NCI-H2081 (cell line): ENCODE measurements around the gene FGD2.
"Not testable (repeated sequence)": the region's sequence is repeated elsewhere in the genome, so short reads cannot be mapped to it uniquely, and the experiment has no call there.

Source experiments
- DNase-seq, 2 experiments: peaks; one replicate each; lab custom pipeline; 2025; lab: John Stamatoyannopoulos, UW

The FGD2 gene

DNA sequence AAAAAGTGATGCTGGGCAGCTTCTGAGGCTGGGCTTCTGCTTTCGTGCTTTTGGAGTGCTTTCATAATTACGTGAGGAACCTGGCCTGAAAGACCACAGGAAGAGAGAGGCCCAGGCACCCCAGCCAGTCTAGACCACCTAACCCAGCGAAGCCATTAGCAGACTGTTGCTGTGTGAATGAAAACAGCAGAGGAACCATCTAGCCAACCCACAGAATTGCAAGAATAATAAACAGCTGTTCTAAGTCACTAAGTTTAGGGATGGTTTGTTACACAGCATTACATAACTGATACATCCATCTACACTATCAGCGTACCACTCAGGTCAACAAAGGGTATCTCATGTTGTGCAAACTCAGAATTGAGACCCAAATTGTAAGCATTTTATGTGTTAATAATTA lies 34.5 kb downstream of the FGD2 start:
- no peak for DNase-seq

DNA sequence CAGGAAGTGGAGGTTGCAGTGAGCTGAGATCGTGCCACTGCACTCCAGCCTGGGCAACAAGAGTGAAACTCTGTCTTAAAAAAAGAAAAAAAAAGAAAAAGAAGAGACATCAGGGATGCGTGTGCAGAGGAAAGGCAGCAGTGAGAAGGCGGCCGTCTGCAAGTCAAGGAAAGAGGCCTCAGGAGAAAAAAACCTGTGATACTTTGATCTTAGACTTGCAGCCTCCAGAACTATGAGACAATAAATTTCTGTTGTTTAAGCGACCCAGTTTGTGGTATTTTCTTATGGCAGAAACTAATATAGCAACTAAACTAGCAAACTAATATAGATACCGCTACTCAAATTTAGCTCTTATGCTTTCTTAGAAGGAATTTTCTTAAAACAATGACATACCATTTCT lies 36.1 kb downstream of the FGD2 start:
- no peak for DNase-seq

DNA sequence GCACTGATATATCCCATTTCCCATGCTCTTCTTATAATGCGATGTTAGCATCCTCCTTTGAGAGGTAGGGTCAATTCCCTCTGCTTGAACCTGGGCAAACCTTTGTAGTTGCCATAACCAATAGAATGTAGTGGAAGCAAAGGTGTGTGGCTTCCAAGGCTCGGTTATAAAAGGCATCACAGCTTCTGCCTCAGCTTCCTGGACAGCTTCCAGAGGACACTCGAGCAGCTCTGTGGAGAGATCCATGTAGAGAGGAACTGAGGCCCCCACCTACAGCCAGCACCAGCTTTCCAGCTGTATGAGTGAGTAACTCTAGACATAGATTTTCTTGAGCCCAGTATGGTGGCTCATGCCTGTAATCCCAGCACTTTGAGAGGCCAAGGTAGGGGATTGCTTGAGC lies 36.7 kb downstream of the FGD2 start:
- no peak for DNase-seq

DNA sequence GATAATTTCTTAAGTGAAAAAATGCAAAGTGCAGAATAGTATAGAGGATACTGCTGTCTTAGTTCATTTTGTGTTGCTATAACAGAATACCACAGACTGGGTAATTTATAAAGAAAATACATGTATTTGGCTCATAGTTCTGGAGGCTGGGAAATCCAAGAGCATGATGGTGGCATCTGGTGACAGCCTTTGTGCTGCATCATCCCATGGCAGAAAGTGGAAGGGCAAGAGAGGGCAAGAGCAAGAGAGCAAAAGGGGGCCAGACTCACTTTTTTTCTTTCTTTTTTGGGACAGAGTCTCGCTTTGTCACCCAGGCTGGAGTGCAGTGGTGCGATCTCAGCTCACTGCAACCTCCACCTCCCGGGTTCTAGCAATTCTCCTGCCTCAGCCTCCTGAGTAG lies 37.6 kb downstream of the FGD2 start:
- DNase-seq: not testable (repeated sequence)

DNA sequence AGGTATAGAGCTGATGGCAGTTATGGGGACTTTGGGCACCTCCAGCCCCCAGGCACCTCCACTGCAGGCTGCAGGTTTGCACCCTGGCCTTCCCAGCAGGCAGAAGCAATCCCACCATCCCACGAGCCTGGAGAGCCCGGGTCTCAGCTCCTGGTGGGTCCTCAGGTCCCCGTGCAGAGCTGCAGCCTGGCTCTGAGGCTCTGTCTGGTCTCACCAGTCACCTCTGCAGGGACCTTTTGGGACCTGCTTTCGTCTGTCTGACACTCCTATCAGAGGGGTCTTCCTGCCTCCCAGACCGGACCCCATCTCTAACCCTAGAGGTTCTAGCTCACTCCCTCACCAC lies 41.9 kb downstream of the FGD2 start:
- no peak for DNase-seq

DNA sequence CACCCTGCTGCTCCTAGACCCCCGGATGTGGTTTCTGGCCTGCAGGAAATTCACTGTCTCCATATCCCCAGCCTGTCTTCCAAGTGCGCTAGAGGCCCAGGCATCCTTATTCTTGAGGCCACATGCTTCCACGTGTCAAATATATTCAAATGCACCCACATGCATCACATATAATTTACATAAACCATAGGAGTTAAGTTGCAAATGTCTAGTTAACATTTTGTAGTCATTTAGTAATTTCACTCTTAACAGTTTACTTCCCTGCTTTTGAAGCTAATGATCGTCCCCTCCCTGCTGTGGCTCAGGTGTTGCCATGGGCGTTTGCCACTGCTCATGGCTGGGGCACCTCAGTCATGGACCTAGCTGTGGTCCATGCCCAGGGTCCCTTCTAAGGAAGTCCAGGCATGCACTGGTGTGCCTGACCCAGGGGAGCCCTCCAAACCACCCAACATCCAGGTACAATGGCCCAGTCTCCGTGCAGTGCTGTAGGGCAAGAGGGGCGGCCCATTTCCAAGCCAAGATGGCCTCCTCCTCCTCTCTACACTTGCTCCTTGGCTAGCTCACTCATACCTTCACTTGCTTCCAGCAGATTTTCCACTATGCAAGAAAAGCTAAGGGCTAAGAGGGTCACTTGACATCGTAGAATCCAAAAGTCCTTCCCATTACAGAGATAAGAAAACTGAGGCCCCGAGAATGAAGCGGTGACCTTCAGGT lies 42.4 kb downstream of the FGD2 start:
- no peak for DNase-seq

DNA sequence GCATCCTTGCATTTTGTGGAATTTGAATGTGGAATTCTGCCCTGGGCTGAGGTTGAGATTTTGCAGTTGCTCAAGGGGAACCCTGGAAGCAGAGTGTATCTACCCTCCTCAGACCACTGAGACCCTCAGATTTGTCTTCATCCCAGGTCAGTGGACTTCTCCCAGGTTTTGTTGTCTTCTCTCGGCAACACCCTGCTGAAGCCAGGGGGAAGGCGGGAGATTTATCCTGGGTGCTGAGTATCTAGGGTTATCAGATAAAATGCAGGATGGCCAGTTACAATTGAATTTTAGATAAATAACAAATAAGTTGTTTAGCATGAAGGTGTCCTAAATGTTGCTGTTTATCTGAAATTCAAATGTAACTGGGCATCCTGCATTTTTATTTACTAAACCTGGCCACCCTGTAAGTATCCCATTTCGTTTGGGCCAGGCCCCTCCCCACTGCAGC lies 43.0 kb downstream of the FGD2 start:
- no peak for DNase-seq

DNA sequence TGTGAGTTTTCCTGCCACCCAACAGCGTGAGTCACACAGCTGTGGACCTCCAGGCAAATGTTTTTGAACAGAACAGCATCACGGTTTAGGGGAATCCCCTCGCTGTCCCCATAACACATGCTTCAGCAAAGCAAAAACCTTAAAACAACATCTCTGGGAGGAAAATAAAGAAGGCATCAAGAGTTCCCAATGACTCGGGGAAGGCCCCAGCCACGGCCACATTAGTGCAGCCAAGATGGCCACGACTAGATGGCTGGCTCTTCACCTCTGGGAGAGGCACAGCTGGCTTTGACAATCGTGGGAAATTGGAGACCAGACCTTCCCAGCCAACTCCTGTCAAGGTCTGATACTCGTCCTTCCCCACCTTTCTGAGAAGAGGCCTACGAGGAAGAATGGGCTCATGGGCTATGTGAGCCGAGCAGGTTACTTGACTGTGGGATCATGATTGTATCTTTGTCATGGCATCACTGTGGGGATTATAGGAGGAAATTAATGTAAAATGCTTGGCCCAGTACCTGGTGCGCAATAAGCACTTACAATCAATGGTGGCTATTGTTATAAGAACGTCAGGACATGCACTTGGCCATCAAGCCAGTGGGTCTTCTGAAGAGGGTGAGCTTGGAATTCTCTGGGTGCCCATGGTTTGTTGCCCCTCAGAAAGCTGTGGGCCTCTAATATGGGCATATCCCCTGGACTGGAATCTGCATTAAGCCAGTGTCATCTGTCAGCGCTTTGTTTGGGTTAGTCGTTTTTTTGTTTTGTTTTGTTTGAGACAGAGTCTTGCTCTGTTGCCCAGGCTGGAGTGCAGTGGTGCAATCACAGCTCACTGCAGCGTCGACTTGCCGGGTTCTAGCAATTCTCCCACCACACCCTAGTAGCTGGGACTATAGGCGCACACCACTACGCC lies 43.6 kb downstream of the FGD2 start:
- DNase-seq: no peak

DNA sequence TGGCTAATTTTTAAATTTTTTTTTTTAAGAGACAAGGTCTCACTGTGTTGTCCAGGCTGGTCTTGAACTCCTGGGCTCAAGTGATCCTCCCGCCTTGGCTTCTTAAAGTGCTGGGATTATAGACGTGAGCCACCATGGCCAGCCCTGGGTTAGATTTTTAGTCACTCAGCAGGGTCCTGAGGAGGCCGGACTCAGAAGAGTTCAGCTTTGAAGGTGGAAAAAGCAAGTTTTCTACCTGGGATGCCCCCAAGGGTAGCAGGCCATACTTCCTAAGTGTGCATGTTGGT lies 44.2 kb downstream of the FGD2 start:
- DNase-seq: no peak

DNA sequence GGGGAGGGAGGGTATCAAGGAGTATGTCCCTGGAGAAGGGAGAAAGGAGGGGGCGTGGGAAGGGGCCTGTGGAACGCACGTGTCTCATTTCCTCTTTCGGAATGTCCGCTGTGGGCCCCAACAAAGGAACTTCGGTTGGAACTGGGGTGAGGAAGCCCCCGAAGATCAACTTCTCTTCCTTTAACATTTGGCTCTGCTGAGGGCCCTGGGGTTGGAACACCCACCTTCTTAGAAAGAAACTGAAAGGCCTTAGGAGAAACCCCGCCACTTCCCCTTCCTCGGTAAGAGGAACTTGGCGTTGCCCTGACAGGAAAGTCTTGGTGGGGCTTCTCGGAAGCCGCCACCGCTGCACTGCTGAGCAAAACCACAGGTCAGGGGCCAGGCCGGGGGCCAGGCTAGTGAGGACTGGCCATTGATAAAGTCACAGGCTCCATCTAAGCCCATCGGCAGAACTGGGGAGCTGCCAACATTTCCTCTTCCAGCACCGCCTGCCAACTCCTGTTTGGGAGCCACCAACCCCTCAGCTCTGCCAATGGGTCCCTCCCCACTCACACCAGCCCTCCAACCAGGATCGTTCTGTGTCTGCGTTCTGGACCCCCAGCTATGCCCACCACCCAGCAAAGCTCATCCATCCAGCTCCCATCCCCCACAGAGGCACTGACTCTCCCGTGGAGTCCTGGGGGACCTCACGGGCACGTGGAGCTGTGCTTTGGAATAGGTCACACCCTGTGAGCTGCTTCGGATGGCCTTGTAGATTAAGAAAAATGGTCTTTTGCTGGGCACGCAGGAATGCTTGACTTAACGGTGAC lies 44.8 kb downstream of the FGD2 start:
- DNase-seq: no peak

DNA sequence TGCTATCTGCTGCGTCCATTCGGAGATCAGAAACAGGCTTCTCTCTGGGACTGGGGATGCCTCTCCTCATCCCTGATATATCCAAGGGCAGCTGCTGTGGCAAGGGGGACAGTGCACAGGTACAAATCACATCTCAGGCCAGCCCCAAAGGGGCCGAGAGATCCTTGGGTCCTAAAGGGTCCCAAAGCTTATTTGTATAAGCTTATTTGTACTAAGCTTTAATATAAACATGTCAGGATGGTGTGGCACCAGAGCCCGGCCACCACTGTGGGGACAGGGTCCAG lies 45.3 kb downstream of the FGD2 start:
- no peak for DNase-seq

DNA sequence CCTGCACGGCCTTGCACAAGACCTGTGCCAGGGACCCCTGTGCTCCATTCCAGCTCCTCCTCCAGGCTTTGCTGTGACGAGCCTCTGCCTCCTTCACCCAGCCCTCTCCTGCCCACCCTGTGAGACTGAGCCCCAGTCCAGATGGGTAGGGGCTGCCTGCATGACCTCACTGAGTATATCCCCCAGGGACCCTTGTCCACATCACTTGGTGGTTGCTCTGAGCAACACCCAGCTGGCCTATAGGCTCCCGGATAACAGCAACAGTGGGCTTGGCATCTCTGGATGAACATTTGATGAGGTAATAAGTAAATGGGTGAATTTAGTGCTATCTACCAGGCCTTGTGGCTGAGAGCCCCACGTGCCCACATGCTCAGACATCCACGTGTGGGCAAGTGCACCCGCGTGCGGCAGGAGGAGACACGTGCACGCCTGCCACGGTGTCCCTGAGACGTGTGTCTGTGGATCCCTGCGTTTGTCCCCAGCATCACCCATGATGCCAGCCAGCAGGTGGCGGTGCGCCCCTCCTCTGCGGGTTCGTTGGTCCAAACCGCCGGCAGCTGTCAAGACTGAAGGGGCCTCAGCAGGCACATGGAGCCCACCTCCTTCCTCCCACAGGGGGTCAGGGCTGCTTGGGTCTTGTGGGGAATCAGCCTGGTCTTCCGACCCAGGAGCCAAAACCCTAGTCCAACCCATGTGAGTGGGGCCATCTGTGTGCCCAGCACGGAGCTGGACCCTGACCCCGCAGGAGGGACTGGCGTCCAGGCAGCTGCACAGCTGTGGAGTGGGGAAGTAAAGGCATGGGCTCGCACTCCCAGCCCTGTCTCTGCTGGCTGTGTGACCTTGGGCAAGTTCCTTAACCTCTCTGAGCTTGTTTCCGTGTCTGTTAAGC lies 45.9 kb downstream of the FGD2 start:
- DNase-seq: peak; percentile 77 to 78

DNA sequence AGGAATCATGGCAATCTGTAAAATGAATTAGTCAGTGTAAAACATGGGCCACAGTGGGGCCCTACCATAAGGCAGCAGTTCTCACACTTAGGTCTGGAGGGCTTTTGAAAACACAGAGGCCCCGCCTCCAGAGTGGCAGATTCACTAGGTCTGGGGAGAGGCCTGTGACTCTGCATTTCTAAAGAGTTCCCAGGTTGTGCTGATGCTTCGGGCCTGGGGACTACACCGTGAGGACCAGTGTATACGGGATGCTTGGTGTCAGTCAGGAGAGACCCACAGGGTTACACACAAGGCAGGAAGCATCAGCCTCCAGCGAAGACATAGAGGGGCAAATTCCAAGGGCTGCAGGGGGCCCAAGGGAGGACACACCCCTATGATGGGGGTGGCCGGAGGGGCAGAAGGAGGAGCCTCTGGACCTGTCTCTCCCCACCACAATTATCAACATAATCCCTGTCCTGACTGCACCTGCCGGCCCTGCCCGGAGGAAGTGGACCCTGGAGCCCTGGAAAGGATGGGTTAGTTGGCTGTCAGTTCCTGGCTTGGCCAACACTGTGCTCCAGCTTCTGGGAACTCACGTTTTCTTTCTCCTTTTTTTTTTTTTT lies 46.7 kb downstream of the FGD2 start:
- no peak for DNase-seq

DNA sequence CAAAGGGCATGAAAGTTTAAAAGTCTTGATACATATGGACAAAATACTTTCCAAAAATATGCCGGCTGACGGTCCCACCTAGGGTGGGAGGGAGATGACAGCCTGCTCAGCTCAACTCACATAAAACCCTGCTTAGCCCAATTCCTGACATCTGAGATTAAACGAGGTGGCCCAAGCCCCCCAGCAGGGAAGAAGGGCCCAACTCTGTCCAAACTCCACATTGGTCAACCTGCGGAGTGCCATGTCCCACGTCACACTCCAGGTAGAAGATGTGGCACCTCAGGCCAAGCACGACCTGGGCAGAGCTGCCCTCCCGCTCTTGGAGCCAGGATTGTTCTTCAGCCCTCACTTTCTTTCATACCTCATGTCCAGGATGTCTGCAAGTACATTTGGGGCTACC lies 48.2 kb downstream of the FGD2 start:
- no peak for DNase-seq

DNA sequence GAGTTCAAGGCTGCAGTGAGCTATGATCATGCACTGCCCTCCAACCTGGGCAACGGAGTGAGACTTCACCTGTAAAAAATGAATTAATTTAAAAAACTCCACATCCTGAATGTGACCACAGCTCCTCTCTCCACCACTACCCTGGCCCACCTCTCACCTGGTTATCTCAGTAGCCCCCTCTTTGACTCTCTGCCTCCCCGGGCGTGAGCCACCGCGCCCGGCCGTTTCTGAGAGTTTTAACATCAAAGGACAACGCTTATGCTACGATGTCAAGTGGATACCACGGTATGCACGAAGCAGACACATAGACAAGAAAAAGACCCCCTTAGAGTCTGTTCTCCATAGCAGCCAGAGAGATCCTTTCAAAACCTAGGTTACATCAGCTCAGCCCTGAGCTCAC lies 48.7 kb downstream of the FGD2 start:
- no peak for DNase-seq

DNA sequence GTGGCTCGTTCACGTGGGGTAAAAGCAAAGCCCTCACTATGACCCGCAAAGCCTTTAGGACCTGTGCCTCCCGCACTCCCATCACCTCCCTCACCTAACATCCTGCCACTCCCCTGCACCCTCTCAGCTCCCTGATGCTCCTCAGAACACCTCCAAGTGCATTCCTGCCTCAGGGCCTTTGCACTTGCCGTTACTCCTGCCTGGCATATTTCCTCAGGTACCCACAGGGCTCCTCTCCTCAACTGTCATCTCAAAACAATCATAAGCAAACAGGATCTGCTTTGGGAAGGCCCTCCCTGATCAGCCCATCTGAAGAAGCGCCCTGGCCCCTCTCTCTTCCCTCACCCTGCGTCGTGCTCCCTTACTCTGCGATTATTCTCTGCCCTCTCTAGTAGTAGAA lies 49.1 kb downstream of the FGD2 start:
- no peak for DNase-seq

DNA sequence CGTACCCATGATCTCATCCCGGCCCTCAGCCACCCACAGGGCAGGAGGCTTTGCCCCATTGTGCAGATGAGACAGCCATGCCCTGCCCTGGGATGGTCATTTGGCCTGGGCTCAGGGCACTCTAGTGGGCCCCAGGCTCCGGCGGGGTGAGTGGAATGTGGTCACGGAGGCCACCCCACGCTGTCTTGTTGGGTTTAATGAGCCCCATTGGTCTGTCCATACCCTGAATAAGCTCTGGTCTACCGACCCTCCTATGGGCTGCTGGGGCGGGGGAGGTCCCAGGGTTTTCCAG lies 50.6 kb downstream of the FGD2 start:
- DNase-seq: no peak

DNA sequence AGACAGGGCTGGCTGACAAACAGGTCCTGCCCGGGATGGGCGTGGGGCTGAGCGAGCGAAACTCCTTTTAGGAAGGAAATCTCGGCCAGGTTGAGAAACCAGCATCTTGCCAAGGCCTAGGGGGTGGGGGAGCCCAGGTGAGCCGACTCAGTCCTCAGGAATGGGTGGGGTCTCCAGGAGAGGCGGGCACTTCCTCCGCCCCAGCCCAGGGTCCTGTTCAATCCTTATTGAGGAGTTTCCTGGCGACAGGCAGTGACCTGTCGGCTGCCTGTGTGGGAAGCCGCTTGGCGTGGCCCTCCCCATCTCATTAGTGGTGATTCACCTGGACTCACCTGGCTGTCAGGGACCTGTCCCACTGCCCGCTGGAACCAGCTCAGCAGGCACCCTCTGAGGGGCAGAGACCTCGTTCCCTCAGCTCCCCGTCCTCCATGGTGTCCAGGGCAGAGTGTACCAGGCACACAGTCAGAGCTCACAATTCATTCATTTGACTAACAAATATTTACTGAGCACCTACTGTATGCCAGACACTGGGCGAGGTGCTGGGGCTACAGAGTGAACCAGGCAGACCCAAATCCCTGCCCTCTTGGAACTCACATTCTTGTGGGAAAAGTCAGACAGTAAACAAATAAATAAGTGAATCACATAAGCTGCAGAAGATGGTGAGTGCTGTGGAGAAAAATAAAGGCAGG lies 51.1 kb downstream of the FGD2 start:
- DNase-seq: no peak

DNA sequence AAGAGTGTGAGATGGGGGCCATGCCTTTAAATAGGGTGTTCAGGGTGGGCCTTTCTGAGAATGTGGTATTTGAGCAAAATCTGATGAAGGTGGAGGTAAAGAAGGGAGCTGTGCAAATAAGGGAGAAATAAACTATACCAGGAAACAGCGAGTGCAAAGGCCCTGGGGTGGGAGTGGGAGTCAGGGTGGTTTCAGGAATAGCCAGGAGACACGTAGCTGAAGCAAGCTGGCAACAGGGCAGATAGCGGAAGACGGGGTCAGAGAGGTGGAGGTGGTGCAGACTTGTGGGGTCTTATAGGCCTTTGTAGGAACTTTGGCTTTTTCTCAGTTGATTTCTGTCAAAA lies 51.6 kb downstream of the FGD2 start:
- DNase-seq: no peak

DNA sequence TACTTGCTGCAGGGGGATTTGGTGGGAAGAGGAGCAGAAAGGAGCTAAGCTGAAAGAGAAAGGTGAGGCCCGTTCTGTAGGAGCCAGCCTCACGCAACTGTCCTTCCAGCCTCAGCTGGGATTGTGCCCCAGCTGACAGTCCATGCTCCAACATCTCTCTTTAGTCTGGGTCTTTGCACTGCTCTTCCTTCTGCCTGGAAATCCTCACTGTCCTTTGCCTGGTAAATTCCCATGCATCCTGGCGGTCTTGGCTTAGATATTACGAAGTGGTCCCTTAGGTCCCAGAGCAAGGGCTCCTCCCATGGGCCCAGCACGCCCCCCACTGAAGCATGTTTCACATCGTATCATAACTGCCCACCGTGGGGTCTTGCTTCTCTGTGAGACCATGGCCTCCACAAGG lies 52.2 kb downstream of the FGD2 start:
- no peak for DNase-seq

DNA sequence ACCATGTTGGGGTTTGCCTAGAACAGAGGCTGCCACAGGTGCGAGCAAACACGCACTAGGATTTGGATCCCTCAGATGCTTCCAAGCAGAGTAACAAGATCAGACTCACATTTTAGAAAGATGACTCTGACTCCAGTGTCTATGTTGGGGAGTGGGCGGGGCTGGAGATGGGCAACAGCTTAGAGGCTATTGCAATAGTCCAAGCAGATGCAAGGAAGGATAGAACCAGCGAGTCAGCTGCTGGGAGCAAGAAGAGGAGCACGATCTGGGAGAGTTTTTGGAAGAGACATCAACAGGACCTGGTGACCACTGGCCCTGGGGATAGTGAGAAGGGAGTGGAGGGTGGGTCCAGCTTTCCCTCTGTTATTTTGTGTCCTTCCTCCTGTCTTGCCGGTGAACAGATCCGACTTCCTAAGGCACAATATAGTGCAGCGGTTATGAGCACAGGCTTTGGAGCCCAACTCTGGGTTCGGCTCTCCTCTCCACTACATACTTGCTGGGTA lies 52.7 kb downstream of the FGD2 start:
- no peak for DNase-seq
